H9 (cell line): ENCODE measurements around the gene HPCAL4. TPM values are rescaled to one million over a fixed set of nuclear protein-coding genes. Genes with fewer than 3 reads are reported as not detected.
A peak's percentile ranks its signal among the peaks of the same experiment; 100 is the strongest.

ENCODE experiments used
- DNase-seq: peaks from one replicate; pipeline ENCODE4 v3.0.0-alpha.2; 2017
- H2AFZ ChIP-seq: one replicate; pipeline ENCODE4 v1.6.1; 2013; ENCODE audit warnings: mild to moderate bottlenecking, low read length, control low read depth, moderate library complexity
- H2AK5ac ChIP-seq: 2 replicates; pipeline ENCODE4 v1.6.1; 2013; ENCODE audit warnings: low read length, control low read depth, mixed read lengths; ENCODE audit not compliant: insufficient read length
- H2BK120ac ChIP-seq: one replicate; pipeline ENCODE4 v1.6.1; 2013; ENCODE audit warnings: low read depth, mild to moderate bottlenecking, low read length, control low read depth, inconsistent platforms; ENCODE audit not compliant: poor library complexity, severe bottlenecking
- H2BK12ac ChIP-seq: 2 replicates; pipeline ENCODE4 v1.6.1; 2013; ENCODE audit warnings: low read length, control low read depth, mixed read lengths, low read depth; ENCODE audit not compliant: insufficient read length
- H2BK15ac ChIP-seq: 2 replicates; pipeline ENCODE4 v1.6.1; 2013; ENCODE audit warnings: low read depth, low read length, control low read depth
- H2BK20ac ChIP-seq: one replicate; pipeline ENCODE4 v1.6.1; 2013; ENCODE audit warnings: low read depth, mild to moderate bottlenecking, low read length, control low read depth, inconsistent platforms; ENCODE audit not compliant: poor library complexity, severe bottlenecking
- H2BK5ac ChIP-seq: 2 replicates; pipeline ENCODE4 v1.6.1; 2013; ENCODE audit warnings: low read length, control low read depth, mixed read lengths; ENCODE audit not compliant: insufficient read length
- H3K14ac ChIP-seq: 2 replicates; pipeline ENCODE4 v1.6.1; 2013; ENCODE audit warnings: low read length, control low read depth; ENCODE audit not compliant: insufficient read depth
- H3K18ac ChIP-seq: 2 replicates; pipeline ENCODE4 v1.6.1; 2013; ENCODE audit warnings: low read depth, mild to moderate bottlenecking, mixed read lengths, low read length, control low read depth; ENCODE audit not compliant: insufficient read length
- H3K23ac ChIP-seq: 2 replicates; pipeline ENCODE4 v1.6.1; 2013; ENCODE audit warnings: low read length, control low read depth, mixed read lengths, low read depth; ENCODE audit not compliant: insufficient read length
- H3K23me2 ChIP-seq: 2 replicates; pipeline ENCODE4 v1.6.1; 2013; ENCODE audit warnings: low read depth, mild to moderate bottlenecking, mixed read lengths, low read length, control low read depth; ENCODE audit not compliant: insufficient read length, poor library complexity, severe bottlenecking
- H3K27ac ChIP-seq: 2 replicates; pipeline ENCODE4 v1.5.1; 2013; ENCODE audit warnings: low read length, control low read depth, mixed read lengths, low read depth; ENCODE audit not compliant: insufficient read length
- H3K27me3 ChIP-seq: 2 replicates; pipeline ENCODE4 v1.6.1; 2013; ENCODE audit warnings: low read length, control low read depth, inconsistent platforms; ENCODE audit not compliant: insufficient read depth
- H3K4ac ChIP-seq: 2 replicates; pipeline ENCODE4 v1.6.1; 2013; ENCODE audit warnings: low read depth, mild to moderate bottlenecking, control low read depth, inconsistent platforms, low read length, moderate library complexity
- H3K4me1 ChIP-seq: 2 replicates; pipeline ENCODE4 v1.6.1; 2013; ENCODE audit warnings: low read length, control low read depth, inconsistent platforms; ENCODE audit not compliant: insufficient read depth
- H3K4me2 ChIP-seq: 2 replicates; pipeline ENCODE4 v1.6.1; 2013; ENCODE audit warnings: low read length, control low read depth, mixed read lengths; ENCODE audit not compliant: insufficient read length, insufficient read depth
- H3K56ac ChIP-seq: 2 replicates; pipeline ENCODE4 v1.6.1; 2013; ENCODE audit warnings: low read depth, mild to moderate bottlenecking, mixed read lengths, low read length, control low read depth; ENCODE audit not compliant: insufficient read length
- H3K79me1 ChIP-seq: 2 replicates; pipeline ENCODE4 v1.6.1; 2013; ENCODE audit warnings: low read depth, mild to moderate bottlenecking, moderate library complexity, low read length, control low read depth, inconsistent platforms; ENCODE audit not compliant: insufficient read depth, poor library complexity, severe bottlenecking
- H3K79me2 ChIP-seq: 2 replicates; pipeline ENCODE4 v1.6.1; 2013; ENCODE audit warnings: low read length, control low read depth, inconsistent platforms; ENCODE audit not compliant: insufficient read depth
- H3K9ac ChIP-seq: 2 replicates; pipeline ENCODE4 v1.6.1; 2013; ENCODE audit warnings: low read length, control low read depth, mixed read lengths; ENCODE audit not compliant: insufficient read length; ENCODE audit errors: extremely low read depth
- H3K9me3 ChIP-seq: one replicate; pipeline ENCODE4 v1.6.1; 2013; ENCODE audit warnings: low read depth, low read length, inconsistent platforms; ENCODE audit not compliant: control insufficient read depth
- H3T11ph ChIP-seq: one replicate; pipeline ENCODE4 v1.6.1; 2013; ENCODE audit warnings: mild to moderate bottlenecking, low read length, control low read depth, inconsistent platforms
- H4K20me1 ChIP-seq: one replicate; pipeline ENCODE4 v1.6.1; 2013; ENCODE audit not compliant: control insufficient read depth, insufficient read length, insufficient read depth
- H4K5ac ChIP-seq: 2 replicates; pipeline ENCODE4 v1.6.1; 2013; ENCODE audit warnings: low read depth, mild to moderate bottlenecking, mixed read lengths, low read length, control low read depth; ENCODE audit not compliant: insufficient read length
- H4K8ac ChIP-seq: replicated peaks from 2 replicates; pipeline ENCODE4 v1.6.1; 2013; ENCODE audit warnings: low read length, control low read depth, mixed read lengths, low read depth; ENCODE audit not compliant: insufficient read length
- H4K91ac ChIP-seq: 2 replicates; pipeline ENCODE4 v1.6.1; 2013; ENCODE audit warnings: low read depth, mild to moderate bottlenecking, moderate library complexity, mixed read lengths, low read length, control low read depth; ENCODE audit not compliant: insufficient read length
- H3K27ac Mint-ChIP-seq, 3 experiments: 2 replicates in 2 of 3; 3 replicates in 1 of 3; pipeline ENCODE4 v1.8.0; 2020 to 2021; ENCODE audit warnings: mixed read lengths in 3 of 3, mild to moderate bottlenecking in 1 of 3, moderate library complexity in 1 of 3
- H3K27me3 Mint-ChIP-seq: 2 replicates; pipeline ENCODE4 v1.8.0; 2021; ENCODE audit warnings: low read depth, mild to moderate bottlenecking, moderate library complexity, mixed read lengths
- H3K36me3 Mint-ChIP-seq, 3 experiments: 2 replicates in 2 of 3; 3 replicates in 1 of 3; pipeline ENCODE4 v1.8.0; 2020 to 2021; ENCODE audit warnings: low read depth in 3 of 3, mixed read lengths in 3 of 3; ENCODE audit not compliant: insufficient read depth in 1 of 3
- H3K4me1 Mint-ChIP-seq, 2 experiments: 2 replicates each; pipeline ENCODE4 v1.8.0; 2020; ENCODE audit warnings: mixed read lengths in 2 of 2
- H3K4me3 Mint-ChIP-seq, 2 experiments: 2 replicates in 1 of 2; 3 replicates in 1 of 2; pipeline ENCODE4 v1.8.0; 2020 to 2021; ENCODE audit warnings: mild to moderate bottlenecking in 2 of 2, mixed read lengths in 2 of 2, moderate library complexity in 1 of 2
- H3K9me3 Mint-ChIP-seq, 2 experiments: 2 replicates in 1 of 2; 3 replicates in 1 of 2; pipeline ENCODE4 v1.8.0; 2020; ENCODE audit warnings: mild to moderate bottlenecking in 2 of 2, mixed read lengths in 2 of 2, moderate library complexity in 1 of 2
- CTCF ChIP-seq: fragments of 200-600 bp; sonication (generic); conservative IDR thresholded peaks from 3 replicates; pipeline ENCODE4 v1.8.0; 2021; ENCODE audit warnings: antibody characterized with exemption, mild to moderate bottlenecking
- WGBS: extraction: QIAGEN DNeasy Blood & Tissue Kit; methylation state at CpG from one replicate; pipeline ENCODE4 v1.1.7; 2013; ENCODE audit warnings: missing lambda C conversion rate, low lambda C conversion rate, mixed read lengths; ENCODE audit not compliant: insufficient read length; ENCODE audit errors: extremely low coverage; 5-methylcytosine and 5-hydroxymethylcytosine counted together
- total RNA-seq: library from RNA; stranded (reverse); gene quantifications from 2 replicates; pipeline ENCODE4 v1.2.1, GENCODE V29; 2021

Gene HPCAL4
- total RNA-seq, 1 experiment from 2014 or later: 0.15 TPM

GRCh38 chr1:39671433-39671792 is 19.8 kb downstream of the HPCAL4 start:
- Mint-ChIP-seq H3K4me1 (peaks cover 0 to 9% of the 10 kb centered on the region in 2 experiments; a peak in 2 of 4 replicates), H3K27ac (no peak overlapping the region), H3K9me3 (no peaks in the 10 kb centered on the region), H3K4me3 (peak overlapping the region; percentile 37 to 75; a peak in 4 of 5 replicates), H3K36me3 (no peaks in the 10 kb centered on the region; a peak in 1 of 7 replicates), H3K27me3 (peaks cover 99% of the 10 kb centered on the region)
- H3K4me1 ChIP-seq: no peaks in the 10 kb centered on the region
- H2BK20ac ChIP-seq: no peak overlapping the region
- TF ChIP-seq CTCF: no peak
- H4K8ac ChIP-seq: no peak overlapping the region
- H3K79me2 ChIP-seq: no peaks in the 10 kb centered on the region
- H3K9me3 ChIP-seq: no peaks in the 10 kb centered on the region
- no peak overlapping the region for H3K27ac ChIP-seq
- H4K5ac ChIP-seq: no peak overlapping the region
- no peak overlapping the region for H3K9ac ChIP-seq
- H3K56ac ChIP-seq: no peak overlapping the region
- no peak overlapping the region for H3T11ph ChIP-seq
- no peaks in the 10 kb centered on the region for H4K20me1 ChIP-seq
- H2BK15ac ChIP-seq: no peak overlapping the region
- H3K4me2 ChIP-seq: peak overlapping the region; percentile 62
- no peak overlapping the region for H3K14ac ChIP-seq
- peak; percentile 35 for DNase-seq
- no peak overlapping the region for H3K23ac ChIP-seq
- H3K4ac ChIP-seq: no peak overlapping the region
- no peak overlapping the region for H3K18ac ChIP-seq
- H3K27me3 ChIP-seq: peaks cover 70% of the 10 kb centered on the region
- no peak overlapping the region for H2AK5ac ChIP-seq
- no peak overlapping the region for H2BK120ac ChIP-seq
- no peak overlapping the region for H2BK12ac ChIP-seq
- no peak overlapping the region for H2AFZ ChIP-seq
- H3K23me2 ChIP-seq: peaks cover 7% of the 10 kb centered on the region
- H3K79me1 ChIP-seq: no peaks in the 10 kb centered on the region
- no peak overlapping the region for H4K91ac ChIP-seq
- H2BK5ac ChIP-seq: no peak overlapping the region
- WGBS: no CpG with 5 or more reads among the region's 26 CpGs
